Fibroblast of the aortic adventitia (primary cell): Measurements from ENCODE around the gene FGF21. TPM values are rescaled to one million over a fixed set of nuclear protein-coding genes. Genes with fewer than 3 reads are reported as not detected.
A peak's percentile ranks its signal among the peaks of the same experiment; 100 is the strongest.
"Not testable (repeated sequence)": the region's sequence is repeated elsewhere in the genome, so short reads cannot be mapped to it uniquely, and the experiment has no call there.

Experiments
- DNase-seq: peaks from one replicate; pipeline ENCODE4 v3.0.0-alpha.2; 2010; ENCODE audit warnings: low read depth
- H3K4me3 ChIP-seq: 2 replicates; pipeline ENCODE4 v1.5.1; 2011; ENCODE audit warnings: low read depth, mild to moderate bottlenecking, control low read depth, low read length, moderate library complexity
- total RNA-seq: library from RNA; depleted of rRNA; stranded (reverse); fragments of >200 nt; gene quantifications from 2 replicates; pipeline ENCODE4 v1.2.3, GENCODE V29; 2012; ENCODE audit warnings: low replicate concordance
- TF ChIP-seq, protein P1 (sequence below): IDR thresholded peaks from 2 replicates; pipeline ENCODE4 v1.5.1; 2011; ENCODE audit warnings: mild to moderate bottlenecking, low read length, control low read depth, inconsistent platforms; ENCODE audit not compliant: insufficient read depth

FGF21 gene
- total RNA-seq, 1 donor, result not detected

DNA sequence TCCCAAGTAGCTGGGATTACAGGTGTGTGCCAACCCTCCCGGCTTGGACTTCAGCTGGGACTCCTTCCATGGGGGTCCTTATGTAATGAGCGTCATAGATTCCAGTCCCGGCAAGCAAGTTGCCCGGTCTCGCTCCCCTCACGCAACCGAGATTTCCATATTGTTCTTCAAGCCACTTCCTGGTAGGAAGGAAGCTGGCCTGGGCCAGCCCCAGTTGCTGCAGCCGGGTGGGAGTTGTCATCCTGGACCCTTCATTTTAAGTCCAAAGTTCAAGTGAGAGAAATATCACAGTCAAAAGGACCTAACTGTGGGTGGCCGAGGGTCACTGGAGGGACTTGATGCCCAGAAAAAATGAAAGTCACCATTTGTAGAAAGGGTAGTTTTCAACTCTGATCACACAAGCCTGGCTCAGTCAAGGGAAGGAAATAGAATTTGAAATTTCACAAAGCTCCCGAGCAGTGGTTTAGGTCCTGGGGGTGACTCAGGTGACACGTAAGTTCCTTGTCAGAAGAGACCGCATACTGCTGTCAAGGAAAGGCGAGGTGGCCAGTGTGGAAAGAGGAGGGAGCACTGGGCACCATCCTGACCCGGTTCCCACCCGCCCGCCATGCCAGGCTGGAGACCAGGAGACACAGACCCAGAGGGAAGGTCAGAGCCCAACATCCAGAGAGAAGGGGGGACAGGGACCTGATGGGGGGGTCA, 5.3 kb downstream of the FGF21 start:
- DNase-seq, result no peak
- no peak overlapping the region for H3K4me3 ChIP-seq
- TF ChIP-seq, protein P1, sequence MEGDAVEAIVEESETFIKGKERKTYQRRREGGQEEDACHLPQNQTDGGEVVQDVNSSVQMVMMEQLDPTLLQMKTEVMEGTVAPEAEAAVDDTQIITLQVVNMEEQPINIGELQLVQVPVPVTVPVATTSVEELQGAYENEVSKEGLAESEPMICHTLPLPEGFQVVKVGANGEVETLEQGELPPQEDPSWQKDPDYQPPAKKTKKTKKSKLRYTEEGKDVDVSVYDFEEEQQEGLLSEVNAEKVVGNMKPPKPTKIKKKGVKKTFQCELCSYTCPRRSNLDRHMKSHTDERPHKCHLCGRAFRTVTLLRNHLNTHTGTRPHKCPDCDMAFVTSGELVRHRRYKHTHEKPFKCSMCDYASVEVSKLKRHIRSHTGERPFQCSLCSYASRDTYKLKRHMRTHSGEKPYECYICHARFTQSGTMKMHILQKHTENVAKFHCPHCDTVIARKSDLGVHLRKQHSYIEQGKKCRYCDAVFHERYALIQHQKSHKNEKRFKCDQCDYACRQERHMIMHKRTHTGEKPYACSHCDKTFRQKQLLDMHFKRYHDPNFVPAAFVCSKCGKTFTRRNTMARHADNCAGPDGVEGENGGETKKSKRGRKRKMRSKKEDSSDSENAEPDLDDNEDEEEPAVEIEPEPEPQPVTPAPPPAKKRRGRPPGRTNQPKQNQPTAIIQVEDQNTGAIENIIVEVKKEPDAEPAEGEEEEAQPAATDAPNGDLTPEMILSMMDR, result no peak

GRCh38 chr19:48765816-48766215, 10.5 kb downstream of the FGF21 start:
- not testable (repeated sequence) for DNase-seq, H3K4me3 ChIP-seq

- DNase-seq, H3K4me3 ChIP-seq: not testable (repeated sequence)
Observed at GRCh38 chr19:48768171-48768753, 12.9 kb downstream of the FGF21 start.

DNA sequence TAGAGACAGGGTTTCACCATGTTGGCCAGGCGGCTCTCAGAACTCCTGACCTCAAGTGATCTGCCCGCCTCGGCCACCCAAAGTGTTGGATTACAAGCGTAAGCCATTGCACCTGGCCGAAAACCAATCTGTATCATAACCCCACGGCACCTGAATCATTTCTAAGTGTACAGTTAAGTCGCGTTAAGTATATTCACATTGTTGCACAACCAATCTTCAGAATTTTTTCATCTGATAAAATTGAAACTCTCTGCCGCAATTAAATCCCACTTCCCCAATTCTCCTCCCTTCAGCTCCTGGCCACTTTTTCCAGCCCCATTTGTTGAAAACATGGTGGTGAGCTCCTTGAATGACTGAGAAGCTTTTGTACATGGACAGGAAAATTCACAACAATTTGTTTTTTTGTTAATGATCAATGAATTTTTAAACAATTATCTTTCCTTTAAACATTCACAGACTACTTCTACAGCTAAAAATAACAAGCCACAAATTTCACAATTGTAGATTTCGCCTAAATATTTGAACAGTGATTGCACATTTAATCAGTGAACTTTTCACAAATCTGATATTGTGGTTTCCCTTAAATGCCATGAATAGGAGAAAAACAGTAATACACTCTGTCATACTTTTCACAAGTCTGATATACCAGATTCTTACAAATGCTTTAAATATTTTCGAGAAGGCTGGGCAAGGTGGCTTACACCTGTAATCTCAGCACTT, 13.8 kb downstream of the FGF21 start:
- no peak overlapping the region for H3K4me3 ChIP-seq
- peak; percentile 48 for DNase-seq
- TF ChIP-seq, protein P1, result no peak

- no peak overlapping the region for H3K4me3 ChIP-seq
- DNase-seq, result peak; percentile 71
- TF ChIP-seq, protein P1, result no peak
Observed at GRCh38 chr19:48770266-48770665, 14.9 kb downstream of the FGF21 start.

DNA sequence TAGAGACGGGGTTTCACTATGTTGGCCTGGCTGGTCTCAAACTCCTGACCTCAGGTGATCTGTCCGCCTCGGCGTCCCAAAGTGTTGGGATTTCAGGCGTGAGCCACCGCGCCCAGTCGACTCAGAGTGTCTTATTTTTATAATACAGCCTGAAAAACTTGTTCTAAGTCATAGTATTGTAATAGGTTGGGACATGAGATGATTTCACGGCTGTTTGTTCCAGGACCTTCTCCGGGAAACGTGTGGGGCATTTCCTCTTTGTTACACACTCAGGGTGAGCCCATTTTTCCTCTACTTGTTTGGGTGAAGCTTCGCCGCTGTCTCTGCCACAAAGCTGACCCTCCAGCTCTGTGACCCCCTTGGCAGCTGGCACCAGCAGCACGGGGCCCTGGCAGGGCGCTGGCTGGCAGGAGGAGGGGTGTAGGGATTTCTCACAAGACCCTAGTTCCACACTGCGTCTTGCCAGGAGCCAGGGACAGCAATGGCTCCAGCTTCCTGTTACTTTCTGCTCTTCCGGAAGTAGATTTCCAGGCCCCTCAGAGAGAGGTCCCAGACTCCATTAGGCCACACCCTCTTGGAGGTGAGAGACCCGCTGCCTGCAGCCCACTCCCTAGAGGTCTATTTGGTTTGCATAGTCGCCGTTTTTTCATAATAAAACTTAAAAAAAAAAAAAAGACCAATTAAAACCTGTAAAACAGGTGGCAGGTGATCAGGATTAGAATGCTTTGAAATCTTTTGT, 15.6 kb downstream of the FGF21 start:
- DNase-seq, result no peak
- no peak overlapping the region for H3K4me3 ChIP-seq
- TF ChIP-seq, protein P1, result no peak

GRCh38 chr19:48772503-48772953, 17.2 kb downstream of the FGF21 start:
- no peak overlapping the region for H3K4me3 ChIP-seq
- peak; percentile 33 for DNase-seq
- TF ChIP-seq, protein P1, result no peak
